SKM-1 (cell line): ENCODE data around the gene PPM1L.

ENCODE experiments used
- DNase-seq: peaks from one replicate; lab custom pipeline; 2025; ENCODE audit not compliant: unreplicated experiment; lab: John Stamatoyannopoulos, UW

Gene PPM1L

GRCh38 chr3:160806686-160807085 is 50.7 kb downstream of the PPM1L start:
- DNase-seq, result no peak

DNA sequence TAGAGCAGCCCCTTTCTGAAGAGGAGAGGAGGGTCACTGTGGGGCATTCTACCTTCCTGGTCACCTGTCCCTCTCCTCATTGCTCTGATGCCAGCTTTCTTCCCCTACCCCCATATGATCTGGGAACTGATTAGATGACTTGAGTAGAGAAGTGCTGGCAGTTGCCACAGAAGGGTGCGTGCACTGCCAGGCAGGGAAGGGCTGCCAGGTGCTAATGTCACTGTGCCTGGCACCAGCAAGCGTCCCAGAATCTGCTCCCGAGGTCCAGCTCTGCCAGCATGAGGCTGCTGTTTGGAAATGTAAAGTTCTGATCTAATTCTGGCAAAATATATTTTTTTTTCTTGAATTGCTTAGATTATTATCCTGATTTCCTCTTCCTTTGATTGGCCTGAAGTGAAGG is 52.8 kb downstream of the PPM1L start:
- no peak for DNase-seq

DNA sequence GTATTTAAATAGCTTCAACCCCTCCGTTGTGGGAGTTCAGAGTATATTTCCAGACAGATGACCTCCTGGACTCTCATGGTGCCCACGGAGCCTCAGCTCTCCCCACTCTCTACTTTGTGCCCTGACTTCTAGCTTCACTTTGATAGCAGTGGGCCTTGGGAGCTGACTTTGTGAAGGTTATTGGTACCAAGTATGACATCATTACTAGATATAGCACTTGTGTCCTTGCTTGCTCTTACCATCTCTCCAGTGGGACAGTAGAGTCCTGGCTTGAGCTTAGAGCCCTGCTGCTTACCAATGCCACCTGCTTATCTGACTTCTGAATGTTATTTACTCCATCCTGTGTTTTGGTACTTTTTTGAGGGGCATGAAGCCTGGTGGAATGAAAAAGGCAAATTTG is 53.4 kb downstream of the PPM1L start:
- no peak for DNase-seq

DNA sequence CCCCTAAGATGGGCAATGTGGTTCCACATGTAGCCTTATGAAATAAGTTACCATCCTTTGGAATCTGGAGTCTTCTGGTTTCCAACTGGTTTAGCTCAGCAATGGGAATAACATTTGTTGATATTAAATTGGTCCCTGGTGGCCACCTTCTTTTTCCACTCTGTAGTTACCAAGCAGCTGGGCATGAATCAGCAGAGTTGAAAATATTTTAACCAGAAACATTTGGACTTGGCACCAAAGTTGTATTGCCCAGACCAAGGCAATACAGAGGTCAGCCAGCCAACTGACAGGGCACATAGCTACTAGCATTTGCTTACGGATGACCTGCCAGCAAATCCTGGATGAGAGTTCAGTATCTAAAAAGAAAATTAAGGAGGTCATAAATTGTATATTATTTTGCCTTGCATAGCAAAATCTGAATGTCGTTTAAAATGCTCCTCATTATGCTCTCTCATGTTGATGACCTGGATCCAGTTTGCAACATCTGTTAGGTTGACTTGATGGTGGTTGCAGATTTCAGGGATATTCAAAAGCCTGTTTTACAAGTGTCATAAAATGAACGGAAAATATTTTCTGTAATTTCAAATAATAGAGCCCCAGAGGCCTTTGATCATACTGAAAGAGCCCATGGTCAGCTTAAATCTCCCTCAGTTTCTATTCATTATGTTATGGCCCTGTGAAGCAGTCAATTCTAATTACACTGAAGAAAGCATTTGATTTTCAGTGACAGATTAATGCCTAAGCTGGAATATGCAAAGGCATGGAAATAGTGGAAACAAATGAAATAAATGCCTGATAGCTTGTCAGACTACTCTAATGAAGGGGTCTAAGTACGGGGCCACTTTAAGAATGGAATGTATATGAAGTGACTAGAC is 54.6 kb downstream of the PPM1L start:
- no peak for DNase-seq

- DNase-seq, result no peak
Measured at GRCh38 chr3:160811237-160811548, 55.2 kb downstream of the PPM1L start.

GRCh38 chr3:160812304-160812703 is 56.3 kb downstream of the PPM1L start:
- no peak for DNase-seq

DNA sequence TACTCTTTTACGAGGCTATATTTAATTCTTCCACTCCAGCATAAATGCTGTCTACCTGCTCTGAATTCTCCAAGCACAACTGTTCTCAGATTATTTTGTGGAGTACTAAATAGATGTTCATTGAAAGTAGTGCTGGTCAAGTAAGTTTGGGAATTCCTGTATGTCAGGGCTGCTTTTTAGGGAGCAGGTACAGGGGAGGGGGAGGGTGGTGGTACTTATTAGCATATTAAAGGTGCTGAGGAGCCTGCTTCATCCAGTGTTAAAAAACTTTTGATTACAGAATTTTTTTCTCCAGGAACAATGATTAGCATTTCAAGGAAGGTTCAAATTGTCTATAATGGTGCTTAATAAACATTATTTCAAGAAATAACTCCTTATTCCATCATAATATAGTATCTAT is 59.2 kb downstream of the PPM1L start:
- DNase-seq, result no peak

DNA sequence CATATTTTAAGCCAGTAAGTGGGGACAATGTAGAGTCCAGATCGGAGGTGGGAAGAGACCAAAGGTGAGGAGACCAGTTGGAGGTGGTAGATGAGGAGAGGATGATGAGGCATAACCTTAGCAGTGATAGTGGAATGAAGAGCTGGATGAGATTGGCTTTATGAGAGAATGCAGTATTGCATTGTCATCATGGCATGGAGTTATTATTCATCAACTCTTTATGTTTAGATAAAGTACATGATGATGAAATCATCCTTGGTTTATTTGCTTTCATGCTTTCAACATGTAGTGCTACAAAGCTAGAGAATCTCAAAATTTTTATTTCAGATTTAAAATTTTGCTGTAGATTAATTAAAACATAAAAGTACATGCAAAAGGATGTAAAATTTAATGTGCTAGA is 64.0 kb downstream of the PPM1L start:
- no peak for DNase-seq

DNA sequence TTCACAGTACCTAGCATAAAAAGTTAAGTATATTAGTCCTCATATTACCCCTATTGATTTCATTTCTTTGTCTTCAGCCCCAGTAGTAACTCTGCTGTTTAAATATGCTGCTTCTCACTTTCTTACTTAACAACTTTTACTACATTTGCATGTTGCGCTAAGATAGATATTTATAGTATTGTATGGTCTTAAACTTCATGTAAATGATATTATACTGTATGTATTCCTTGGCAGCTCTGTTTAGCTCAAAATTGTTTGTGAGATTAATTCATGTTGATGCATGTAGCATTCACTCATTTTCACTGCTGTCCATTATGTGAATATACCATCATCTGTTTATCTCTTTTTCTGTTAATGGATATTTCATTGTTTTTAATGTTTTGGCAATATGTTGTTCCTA is 64.4 kb downstream of the PPM1L start:
- DNase-seq, result no peak

DNA sequence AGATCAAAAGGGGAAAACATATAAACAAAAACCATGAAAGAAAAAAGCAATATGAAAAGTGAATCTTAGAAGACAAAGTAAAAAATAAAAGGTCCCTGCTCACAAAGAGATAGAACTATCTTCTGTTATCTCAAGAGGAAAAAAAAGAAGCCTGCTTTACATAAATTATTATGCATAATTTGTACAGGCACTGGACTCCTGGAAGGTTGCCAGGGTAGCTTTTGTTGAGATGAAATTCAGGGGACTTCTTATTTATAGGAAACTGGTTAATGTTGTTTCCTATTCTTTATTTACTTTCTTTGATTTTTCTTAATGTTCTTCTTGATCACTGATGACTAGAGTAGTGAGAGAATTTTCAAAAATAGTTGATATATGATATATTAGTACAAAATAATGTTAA is 66.9 kb downstream of the PPM1L start:
- no peak for DNase-seq

DNA sequence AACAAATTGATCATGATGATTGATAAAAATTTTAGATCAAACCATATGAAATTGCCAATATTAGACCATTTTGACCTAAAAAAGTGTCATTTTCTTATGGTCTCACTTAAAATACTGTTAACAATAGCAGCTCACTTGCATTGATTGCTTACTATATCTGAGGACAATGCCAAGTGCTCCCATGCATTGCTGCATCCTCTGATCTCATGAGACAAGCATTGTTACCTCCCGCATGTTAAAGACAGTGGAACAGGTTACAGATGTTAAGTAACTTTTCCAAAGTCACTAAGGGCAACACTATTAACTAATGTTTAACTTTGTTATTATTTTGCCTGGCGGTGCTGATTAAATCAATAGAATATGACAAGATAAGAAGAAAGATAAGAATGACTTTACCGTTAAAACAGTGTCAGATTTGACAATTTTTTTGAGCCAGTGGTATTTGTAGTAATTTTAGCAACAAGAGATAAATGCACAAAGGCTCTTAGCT is 69.3 kb downstream of the PPM1L start:
- no peak for DNase-seq

- DNase-seq, result no peak
Measured at GRCh38 chr3:160826408-160826807, 70.4 kb downstream of the PPM1L start.

DNA sequence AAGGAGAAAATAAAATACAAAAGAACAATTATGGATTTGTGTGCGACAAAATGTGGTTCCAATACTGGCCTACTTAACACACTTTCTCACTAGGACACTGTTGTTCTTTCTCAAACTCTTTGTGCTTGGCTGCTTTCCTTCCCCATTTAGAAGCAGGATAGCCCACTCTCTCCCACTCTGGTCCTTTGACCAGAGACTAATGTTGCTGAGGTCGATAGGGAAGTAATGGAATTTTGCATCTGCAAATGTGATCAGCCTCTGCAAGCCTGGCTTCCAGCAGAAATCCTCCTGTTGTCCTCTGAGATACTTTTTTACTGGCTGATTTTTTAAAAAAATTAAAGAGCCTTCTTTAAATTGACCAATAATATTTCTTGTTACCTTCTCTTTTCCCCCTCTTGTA is 71.0 kb downstream of the PPM1L start:
- DNase-seq, result no peak

DNA sequence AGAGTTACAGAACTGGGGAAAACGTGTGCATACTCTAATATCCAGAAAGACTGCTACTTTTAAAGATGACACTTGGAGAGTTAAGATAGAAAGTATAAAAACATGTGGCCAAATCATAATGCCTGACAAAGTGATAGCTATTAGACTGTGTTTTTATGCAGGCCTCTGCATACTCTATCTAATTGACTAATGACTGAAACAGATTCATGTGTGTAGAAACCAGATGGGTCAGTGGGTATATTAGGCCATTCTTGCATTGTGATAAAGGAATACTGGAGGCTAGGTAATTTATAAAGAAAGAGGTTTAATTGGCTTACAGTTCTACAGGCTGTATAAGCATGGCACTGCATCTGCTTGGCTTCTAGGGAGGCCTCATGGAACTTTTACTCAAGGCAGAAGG is 71.5 kb downstream of the PPM1L start:
- no peak for DNase-seq

DNA sequence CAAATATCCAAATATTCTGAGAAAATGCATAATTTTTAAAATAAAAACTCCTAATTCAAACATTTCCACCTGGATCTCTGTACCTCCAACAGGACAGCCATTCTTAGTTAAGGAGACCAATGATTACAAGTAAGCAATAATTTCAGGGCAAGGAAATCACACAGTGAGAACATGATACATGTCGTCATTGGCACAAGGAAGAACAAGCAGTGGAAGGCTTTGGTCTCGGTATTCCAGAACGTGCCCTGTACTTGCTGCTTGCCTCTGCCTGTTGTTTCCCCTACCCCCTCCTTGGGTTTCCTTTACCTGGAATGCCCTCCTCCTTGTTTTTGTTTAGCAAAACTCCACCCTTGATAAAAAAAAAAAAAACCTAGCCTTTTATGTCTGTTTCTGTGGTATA is 72.8 kb downstream of the PPM1L start:
- no peak for DNase-seq

- no peak for DNase-seq
Measured at GRCh38 chr3:160829486-160830009, 73.5 kb downstream of the PPM1L start.

GRCh38 chr3:160830796-160831195 is 74.8 kb downstream of the PPM1L start:
- no peak for DNase-seq

- no peak for DNase-seq
Measured at GRCh38 chr3:160831401-160831800, 75.4 kb downstream of the PPM1L start.

GRCh38 chr3:160837394-160837980 is 81.5 kb downstream of the PPM1L start:
- DNase-seq, result peak; percentile 63

DNA sequence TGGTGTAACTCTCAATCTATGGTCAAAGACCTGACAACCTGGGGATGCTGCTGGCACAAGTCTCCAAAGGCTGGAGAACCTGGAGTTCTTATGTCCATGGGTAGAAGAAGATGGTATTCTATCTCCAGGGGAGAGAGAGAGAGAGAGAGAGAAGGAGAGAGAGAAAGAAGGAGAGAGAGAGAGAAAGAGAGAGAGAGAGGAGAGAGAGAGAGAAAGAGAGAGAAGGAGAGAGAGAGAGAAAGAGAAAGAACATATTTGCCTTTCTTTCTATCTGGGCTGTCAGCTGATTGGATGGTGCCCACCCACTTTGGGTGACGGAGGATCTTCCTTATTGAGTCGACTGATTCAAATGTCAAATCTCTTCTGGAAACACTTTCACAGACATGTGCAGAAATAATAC is 84.6 kb downstream of the PPM1L start:
- DNase-seq, result no peak

GRCh38 chr3:160841455-160841854 is 85.4 kb downstream of the PPM1L start:
- no peak for DNase-seq
